Neural cell (in vitro differentiated cells): Measurements from ENCODE around the gene AMZ1. TPM values are rescaled to one million over a fixed set of nuclear protein-coding genes. Genes with fewer than 3 reads are reported as not detected.
"Not testable (repeated sequence)": the region's sequence is repeated elsewhere in the genome, so short reads cannot be mapped to it uniquely, and the experiment has no call there.

Experiments
- H2AFZ ChIP-seq: fragments of 200-600, 300-800 bp; sonication (generic), shearing (Covaris generic); 2 replicates; pipeline ENCODE4 v1.6.0; 2014; ENCODE audit warnings: low read depth, mild to moderate bottlenecking, antibody characterized with exemption, low read length, moderate library complexity
- H3F3A ChIP-seq: fragments of 200-600 bp; shearing (Covaris generic); 2 replicates; pipeline ENCODE4 v1.6.1; 2016; ENCODE audit warnings: mild to moderate bottlenecking, moderate library complexity, mixed read lengths, antibody characterized with exemption, low read length; ENCODE audit not compliant: insufficient read depth, poor library complexity, severe bottlenecking
- H3K27ac ChIP-seq: fragments of 200-600, 300-800 bp; sonication (generic), shearing (Covaris generic); 2 replicates; pipeline ENCODE4 v1.5.1; 2014; ENCODE audit warnings: mild to moderate bottlenecking, low read length, moderate library complexity
- H3K27me3 ChIP-seq: fragments of 300-800, 200-600 bp; sonication (generic), shearing (Covaris generic); 2 replicates; pipeline ENCODE4 v1.6.0; 2014; ENCODE audit warnings: mild to moderate bottlenecking, low read depth, low read length, moderate library complexity; ENCODE audit not compliant: insufficient read depth
- H3K36me3 ChIP-seq: fragments of 300-800, 200-600 bp; sonication (generic), shearing (Covaris generic); 2 replicates; pipeline ENCODE4 v1.5.1; 2014; ENCODE audit warnings: mild to moderate bottlenecking, antibody characterized with exemption, low read length, moderate library complexity; ENCODE audit not compliant: insufficient read depth
- H3K4me2 ChIP-seq: fragments of 300-800, 200-600 bp; sonication (generic), shearing (Covaris generic); 2 replicates; pipeline ENCODE4 v1.6.0; 2014; ENCODE audit warnings: mild to moderate bottlenecking, low read length
- H3K4me3 ChIP-seq: fragments of 300-800, 200-600 bp; sonication (generic), shearing (Covaris generic); 2 replicates; pipeline ENCODE4 v1.5.1; 2014; ENCODE audit warnings: mild to moderate bottlenecking, low read length, moderate library complexity
- H3K79me2 ChIP-seq: fragments of 200-600 bp; shearing (Covaris generic); replicated peaks from 2 replicates; pipeline ENCODE4 v1.6.0; 2014; ENCODE audit warnings: mild to moderate bottlenecking, low read length, moderate library complexity; ENCODE audit not compliant: insufficient read depth
- H3K9ac ChIP-seq: fragments of 300-800, 200-600 bp; sonication (generic), shearing (Covaris generic); 2 replicates; pipeline ENCODE4 v1.6.1; 2016; ENCODE audit warnings: mild to moderate bottlenecking, low read length, mixed read lengths
- H3K9me2 ChIP-seq: fragments of 200-600 bp; shearing (Covaris generic); 2 replicates; pipeline ENCODE4 v1.6.1; 2016; ENCODE audit warnings: mild to moderate bottlenecking, low read length, mixed read lengths; ENCODE audit not compliant: insufficient read depth
- H3K9me3 ChIP-seq: fragments of 200-600, 300-800 bp; sonication (generic), shearing (Covaris generic); 2 replicates; pipeline ENCODE4 v1.6.1; 2016; ENCODE audit warnings: mild to moderate bottlenecking, mixed run types, low read length, moderate library complexity, mixed read lengths
- H4K20me1 ChIP-seq: fragments of 200-600 bp; shearing (Covaris generic); 2 replicates; pipeline ENCODE4 v1.6.1; 2016; ENCODE audit warnings: mild to moderate bottlenecking, mixed run types; ENCODE audit not compliant: insufficient read depth
- MXI1 ChIP-seq: fragments of 450-650 bp; conservative IDR thresholded peaks from 2 replicates; pipeline ENCODE4 v1.6.1; 2014; ENCODE audit warnings: antibody characterized with exemption, mild to moderate bottlenecking; ENCODE audit not compliant: poor library complexity, severe bottlenecking
- POLR2AphosphoS5 ChIP-seq: IDR thresholded peaks from 2 replicates; pipeline ENCODE4 v1.6.1; 2012
- RAD21 ChIP-seq: fragments of 450-650 bp; conservative IDR thresholded peaks from 2 replicates; pipeline ENCODE4 v1.6.1; 2014; ENCODE audit warnings: antibody characterized with exemption, mild to moderate bottlenecking, moderate library complexity
- REST ChIP-seq: IDR thresholded peaks from 2 replicates; pipeline ENCODE4 v1.6.1; 2012; ENCODE audit warnings: borderline replicate concordance
- SMC3 ChIP-seq: fragments of 450-650 bp; conservative IDR thresholded peaks from 2 replicates; pipeline ENCODE4 v1.6.1; 2014; ENCODE audit warnings: antibody characterized with exemption, mild to moderate bottlenecking, moderate library complexity; ENCODE audit not compliant: poor library complexity
- TAF1 ChIP-seq: IDR thresholded peaks from 2 replicates; pipeline ENCODE4 v1.6.1; 2012; ENCODE audit warnings: low read depth
- polyA plus RNA-seq: library from polyadenylated mRNA; depleted of rRNA; stranded (reverse); fragments of >200 nt; gene quantifications from 2 replicates; pipeline ENCODE4 v1.2.3, GENCODE V29; 2014

The AMZ1 gene
- polyA plus RNA-seq, 1 donor from 2014 or later = not detected

DNA sequence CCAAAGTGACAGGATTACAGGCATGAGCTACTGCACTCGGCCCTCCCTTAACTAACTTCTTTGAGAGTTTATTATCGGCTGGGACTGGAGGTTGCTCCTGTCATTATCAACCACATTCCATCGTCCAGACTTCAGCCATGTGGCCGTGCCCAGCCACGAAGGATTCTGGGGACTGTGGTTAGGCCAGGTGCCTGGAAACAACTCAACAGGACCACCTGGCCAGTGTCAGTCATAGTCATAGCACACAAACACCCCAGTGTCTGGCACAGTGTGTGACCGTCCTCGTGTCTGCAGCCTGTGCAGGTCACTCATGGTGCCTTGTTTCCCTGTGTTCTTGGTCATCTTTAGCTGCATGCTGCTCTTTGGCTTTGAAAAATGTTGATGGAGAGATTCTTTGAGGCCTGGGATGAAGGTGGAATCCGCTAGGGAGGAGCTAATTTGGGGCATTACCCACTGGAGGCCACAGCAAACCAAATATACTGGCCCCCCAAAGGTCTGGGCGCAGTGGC, 12.7 kb upstream of the AMZ1 start:
- H3K27ac ChIP-seq = no peak overlapping the region
- no peaks in the 10 kb centered on the region for H4K20me1 ChIP-seq
- H3K79me2 ChIP-seq = no peaks in the 10 kb centered on the region
- H3K9ac ChIP-seq = no peak overlapping the region
- H3K36me3 ChIP-seq = no peaks in the 10 kb centered on the region
- no peaks in the 10 kb centered on the region for H3F3A ChIP-seq
- H3K9me2 ChIP-seq = no peaks in the 10 kb centered on the region
- no peak overlapping the region for H3K4me2 ChIP-seq
- no peak overlapping the region for H2AFZ ChIP-seq
- no peak overlapping the region for H3K4me3 ChIP-seq
- no peaks in the 10 kb centered on the region for H3K9me3 ChIP-seq
- H3K27me3 ChIP-seq = no peaks in the 10 kb centered on the region
- TF ChIP-seq REST (no peak), TAF1 (no peak), SMC3 (no peak), RAD21 (no peak), POLR2AphosphoS5 (no peak), MXI1 (no peak)

GRCh38 chr7:2676576-2676975, 11.4 kb upstream of the AMZ1 start:
- H3K27ac ChIP-seq, H3K9me3 ChIP-seq, H3K79me2 ChIP-seq, H2AFZ ChIP-seq, H3F3A ChIP-seq, H3K9ac ChIP-seq, H3K27me3 ChIP-seq, H3K9me2 ChIP-seq, H3K4me2 ChIP-seq, H3K4me3 ChIP-seq, H4K20me1 ChIP-seq, H3K36me3 ChIP-seq: not testable (repeated sequence)

- H3K4me3 ChIP-seq, H3K27me3 ChIP-seq: not testable (repeated sequence)
These were observed 9.5 kb upstream of the AMZ1 start for GRCh38 chr7:2678454-2678853.

GRCh38 chr7:2679135-2680127, 8.6 kb upstream of the AMZ1 start:
- not testable (repeated sequence) for H3K9me2 ChIP-seq, H3K9me3 ChIP-seq, H3F3A ChIP-seq, H3K4me3 ChIP-seq, H3K36me3 ChIP-seq, H3K4me2 ChIP-seq, H3K27ac ChIP-seq, H4K20me1 ChIP-seq, H2AFZ ChIP-seq, H3K27me3 ChIP-seq, H3K9ac ChIP-seq, H3K79me2 ChIP-seq

More at GRCh38 chr7:2678454-2678853, 9.5 kb upstream of the AMZ1 start:
- H3K79me2 ChIP-seq, H3F3A ChIP-seq, H3K9me2 ChIP-seq, H2AFZ ChIP-seq, H3K9me3 ChIP-seq, H3K27ac ChIP-seq, H3K36me3 ChIP-seq, H4K20me1 ChIP-seq, H3K9ac ChIP-seq, H3K4me2 ChIP-seq: not testable (repeated sequence)
